Fibroblast of villous mesenchyme (primary cell): ENCODE results near the gene HIC1. TPM values are rescaled to one million over a fixed set of nuclear protein-coding genes. Genes with fewer than 3 reads are reported as not detected.
A peak's percentile ranks its signal among the peaks of the same experiment; 100 is the strongest.

Experiments used
- DNase-seq: peaks from one replicate; pipeline ENCODE4 v3.0.0-alpha.2; 2010; ENCODE audit warnings: low read depth
- H3K4me3 ChIP-seq: 2 replicates; pipeline ENCODE4 v1.5.1; 2011; ENCODE audit warnings: low read depth, mild to moderate bottlenecking, low read length
- small RNA-seq: library from RNA; depleted of rRNA; stranded (forward); fragments of <200 nt; gene quantifications from one replicate; pipeline ENCODE3, GENCODE V24; 2012
- total RNA-seq: library from RNA; depleted of rRNA; stranded (reverse); fragments of >200 nt; gene quantifications from 2 replicates; pipeline ENCODE4 v1.2.3, GENCODE V29; 2012
- TF ChIP-seq, protein P1 (sequence below): IDR thresholded peaks from 2 replicates; pipeline ENCODE4 v1.5.1; 2012; ENCODE audit warnings: low read depth, mild to moderate bottlenecking, low read length; ENCODE audit not compliant: insufficient read depth

Gene HIC1
- total RNA-seq, 1 donor, result 81.6 TPM

DNA sequence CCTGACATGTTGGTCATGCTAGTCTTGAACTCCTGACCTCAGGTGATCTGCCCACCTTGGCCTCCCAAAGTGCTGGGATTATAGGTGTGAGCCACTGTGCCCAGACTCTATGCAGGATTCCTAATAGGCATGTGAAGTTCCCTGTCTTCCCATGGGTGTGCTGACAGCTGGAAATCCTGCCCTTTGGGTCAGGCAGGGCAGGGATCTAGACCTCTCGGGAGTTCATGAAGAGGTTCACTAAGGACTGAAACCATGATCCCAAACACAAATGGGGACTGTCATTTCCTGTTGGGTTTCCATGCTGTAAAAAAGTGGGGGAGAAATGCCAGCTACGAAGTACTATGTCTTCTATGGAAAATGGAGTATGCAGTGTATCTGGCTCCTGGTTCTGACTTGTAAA, 52.1 kb downstream of the HIC1 start:
- H3K4me3 ChIP-seq, result no peak overlapping the region
- DNase-seq, result no peak
- TF ChIP-seq, protein P1, sequence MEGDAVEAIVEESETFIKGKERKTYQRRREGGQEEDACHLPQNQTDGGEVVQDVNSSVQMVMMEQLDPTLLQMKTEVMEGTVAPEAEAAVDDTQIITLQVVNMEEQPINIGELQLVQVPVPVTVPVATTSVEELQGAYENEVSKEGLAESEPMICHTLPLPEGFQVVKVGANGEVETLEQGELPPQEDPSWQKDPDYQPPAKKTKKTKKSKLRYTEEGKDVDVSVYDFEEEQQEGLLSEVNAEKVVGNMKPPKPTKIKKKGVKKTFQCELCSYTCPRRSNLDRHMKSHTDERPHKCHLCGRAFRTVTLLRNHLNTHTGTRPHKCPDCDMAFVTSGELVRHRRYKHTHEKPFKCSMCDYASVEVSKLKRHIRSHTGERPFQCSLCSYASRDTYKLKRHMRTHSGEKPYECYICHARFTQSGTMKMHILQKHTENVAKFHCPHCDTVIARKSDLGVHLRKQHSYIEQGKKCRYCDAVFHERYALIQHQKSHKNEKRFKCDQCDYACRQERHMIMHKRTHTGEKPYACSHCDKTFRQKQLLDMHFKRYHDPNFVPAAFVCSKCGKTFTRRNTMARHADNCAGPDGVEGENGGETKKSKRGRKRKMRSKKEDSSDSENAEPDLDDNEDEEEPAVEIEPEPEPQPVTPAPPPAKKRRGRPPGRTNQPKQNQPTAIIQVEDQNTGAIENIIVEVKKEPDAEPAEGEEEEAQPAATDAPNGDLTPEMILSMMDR, result no peak

DNA sequence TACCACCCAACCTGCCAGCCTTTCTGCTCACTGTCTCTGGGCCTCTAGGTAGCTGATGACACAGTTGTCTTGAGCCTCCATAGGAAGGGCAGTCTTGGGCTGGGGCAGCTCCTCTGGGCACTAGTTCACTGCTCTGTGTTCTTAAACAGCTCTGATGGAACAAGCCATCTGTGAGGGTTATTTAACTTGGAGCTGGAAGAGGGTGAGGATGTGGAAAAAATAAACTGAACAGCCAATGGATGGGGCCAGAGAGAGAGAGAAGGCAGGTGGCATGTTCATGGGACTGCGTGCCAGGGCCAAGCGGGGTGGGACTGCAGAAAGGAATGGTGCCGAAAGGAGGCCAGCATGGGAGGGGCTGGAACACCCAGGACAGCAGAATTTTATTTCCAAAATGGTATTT, 52.6 kb downstream of the HIC1 start:
- TF ChIP-seq, protein P1, result no peak
- no peak overlapping the region for H3K4me3 ChIP-seq
- no peak for DNase-seq

DNA sequence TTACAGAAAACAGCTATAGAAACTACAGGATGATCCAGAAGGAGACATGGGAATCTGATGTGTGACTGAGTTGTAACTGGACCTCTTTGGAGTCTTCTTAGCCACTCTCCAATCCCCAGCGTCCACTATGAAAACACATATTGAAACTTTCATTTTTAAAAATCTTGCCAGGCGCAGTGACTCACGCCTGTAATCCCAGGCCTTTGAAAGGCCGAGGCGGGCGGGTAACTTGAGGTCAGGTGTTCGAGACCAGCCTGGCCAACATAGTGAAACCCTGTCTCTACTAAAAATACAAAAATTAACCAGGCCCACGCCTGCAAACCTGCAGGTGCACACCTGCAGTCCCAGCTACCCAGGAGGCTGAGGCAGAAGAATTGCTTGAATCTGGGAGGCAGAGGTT, 53.3 kb downstream of the HIC1 start:
- TF ChIP-seq, protein P1, result no peak
- no peak overlapping the region for H3K4me3 ChIP-seq
- DNase-seq, result no peak

DNA sequence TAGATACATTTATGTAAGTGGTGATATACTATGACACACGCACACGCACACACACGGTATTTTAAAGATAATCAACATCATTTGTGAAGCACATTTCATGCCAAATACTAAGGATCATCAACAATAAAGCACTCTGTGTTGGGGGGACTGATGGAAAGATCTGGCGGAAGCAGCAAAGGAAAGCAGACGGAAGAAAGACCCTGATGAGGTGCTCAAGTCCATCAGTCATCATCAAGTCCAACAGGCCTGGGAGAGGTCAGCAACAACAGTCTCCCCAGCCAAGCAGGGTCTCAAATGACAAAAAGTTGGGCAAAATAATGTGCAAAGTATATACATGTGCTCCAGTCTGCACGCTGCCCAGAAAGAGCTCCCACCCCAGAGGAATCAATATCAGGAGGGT, 55.5 kb downstream of the HIC1 start:
- TF ChIP-seq, protein P1, result no peak
- no peak overlapping the region for H3K4me3 ChIP-seq

DNA sequence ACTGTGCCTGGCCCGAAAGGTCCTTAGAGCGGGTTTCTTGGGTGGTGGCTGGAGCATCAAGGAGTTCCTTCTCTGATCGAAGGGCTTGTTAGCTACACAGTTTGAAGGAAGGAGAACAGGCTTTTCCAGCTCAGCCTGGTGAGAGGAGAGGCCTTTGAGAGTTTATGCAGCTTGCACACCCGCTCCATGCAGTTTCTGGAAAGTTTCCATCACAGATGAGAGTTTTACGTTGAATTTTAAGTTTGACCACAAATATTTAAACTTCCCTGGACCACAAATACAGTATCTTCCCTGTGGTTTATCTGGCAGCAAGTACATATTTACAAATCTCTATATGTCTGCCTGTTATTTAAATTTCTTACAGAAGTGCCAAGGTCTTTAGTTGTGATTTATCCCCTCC, 56.8 kb downstream of the HIC1 start:
- TF ChIP-seq, protein P1, result no peak
- DNase-seq, result peak; percentile 98

More for the DNA sequence above, 55.5 kb downstream of the HIC1 start:
- no peak for DNase-seq

More for the DNA sequence above, 56.8 kb downstream of the HIC1 start:
- H3K4me3 ChIP-seq, result no peak overlapping the region

Small RNAs within 50 kb of the gene (small RNA-seq; reads per million reads assigned to genes)
- gene AC090617.6 (not detected), gene AC090617.9 (not detected), gene MIR132 (40.7 reads per million, percentile 95 among the genes with 10 or more reads in this experiment), gene MIR212 (6.3 reads per million, percentile 85 among the genes with 10 or more reads in this experiment), gene OVCA2 (not detected)

Other genes with a start within 250 kb of the HIC1 start
- 9.3 and 12.5 TPM in 2 replicates for gene SMYD4, start 225.2 kb upstream of the HIC1 start, total RNA-seq
- 13.4 and 13.5 TPM in 2 replicates for gene RPA1, start 225.1 kb upstream of the HIC1 start, total RNA-seq
- 0.43 TPM in 1 of 2 replicates, not detected in the other for gene RTN4RL1, start 29.8 kb upstream of the HIC1 start, total RNA-seq
- gene DPH1, start 24.9 kb upstream of the HIC1 start, total RNA-seq, result 45.1 and 58.7 TPM in 2 replicates
- gene OVCA2, start 13.1 kb upstream of the HIC1 start, total RNA-seq, result 48.4 and 61.8 TPM in 2 replicates
- 50.5 and 60.6 TPM in 2 replicates for gene SMG6, start 248.7 kb downstream of the HIC1 start, total RNA-seq
- gene SRR, start 248.8 kb downstream of the HIC1 start, total RNA-seq, result 20.0 and 35.0 TPM in 2 replicates